Right ventricle myocardium inferior (tissue), 1 donor: Measurements from ENCODE around the gene ZBTB40. TPM values are rescaled to one million over a fixed set of nuclear protein-coding genes. Genes with fewer than 3 reads are reported as not detected.
A peak's percentile ranks its signal among the peaks of the same experiment; 100 is the strongest.

Experiments
- ATAC-seq: fragments of 200-7000 bp; cut with Tn5 transposase; one replicate; pipeline ENCODE4 v1.9.1; 2020; ENCODE audit warnings: mild to moderate bottlenecking, moderate library complexity
- DNase-seq: peaks from one replicate; pipeline ENCODE4 v3.0.0; 2021; ENCODE audit errors: missing footprints
- intact Hi-C: fragments of 100-400 bp; cut with DNase I; formaldehyde crosslinking; loops from one replicate; pipeline ENCODE4 v1.11.0; 2022
- total RNA-seq: library from RNA; stranded (reverse); fragmentation: NEBNext Ultra II Directional; extraction: Animal tissue kit (Norgen Biotek cat#: 25700); gene quantifications from one replicate; pipeline ENCODE4 v1.2.1, GENCODE V29; 2021
- donor health status: DM: no; HTN: yes; CAD: no; lungs with severe emphysema.

Gene ZBTB40
- total RNA-seq, 1 donor from 2014 or later = 17.9 TPM

DNA sequence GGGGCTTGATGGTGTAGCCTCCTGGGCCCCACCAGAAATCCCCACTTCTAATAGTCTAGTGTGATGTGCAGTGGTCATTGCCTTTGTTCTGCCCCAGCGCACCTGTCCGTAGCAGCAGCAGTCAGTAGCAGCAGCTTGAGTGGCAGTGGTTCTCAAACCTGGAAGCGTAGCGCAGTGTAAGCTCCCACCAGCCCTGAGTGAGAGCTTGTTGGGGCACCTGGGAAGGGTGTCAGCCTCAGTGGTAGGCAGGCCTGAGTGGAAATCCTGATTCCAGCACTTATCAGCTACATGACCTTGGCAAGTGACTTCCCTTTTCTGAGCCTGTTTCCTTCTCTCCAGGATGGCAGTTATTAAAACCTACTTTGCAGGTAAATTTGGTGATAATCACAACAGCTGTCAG, 70.0 kb downstream of the ZBTB40 start:
- no peak for DNase-seq

DNA sequence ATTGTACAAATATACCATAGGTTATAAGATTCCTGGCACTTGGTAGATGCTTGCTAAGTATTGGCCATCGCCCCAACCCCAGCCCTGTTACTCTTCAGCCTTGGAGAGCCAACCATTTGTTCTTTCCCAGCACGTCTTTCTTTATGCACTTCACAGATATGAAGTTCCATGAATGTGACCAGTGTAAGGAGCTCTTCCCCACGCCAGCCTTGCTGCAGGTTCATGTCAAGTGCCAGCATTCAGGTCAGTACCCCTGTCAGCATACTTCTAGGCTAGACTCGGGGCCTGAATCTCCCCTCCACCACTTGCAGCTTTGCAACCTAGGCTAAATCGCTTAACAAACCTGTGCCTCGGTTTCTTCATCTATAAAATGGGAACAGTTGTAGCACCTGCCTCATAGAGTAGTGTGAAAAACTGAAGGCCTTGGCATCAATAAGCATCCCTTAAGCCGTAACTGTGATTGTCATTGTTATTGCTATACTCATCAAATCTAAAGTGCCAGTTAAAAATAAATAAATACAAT, 70.6 kb downstream of the ZBTB40 start:
- intact Hi-C loops = no loop called here
- ATAC-seq (no peak), DNase-seq (no peak)

More for the DNA sequence above, 70.0 kb downstream of the ZBTB40 start:
- no peak for ATAC-seq
- intact Hi-C loops = no loop called here

DNA sequence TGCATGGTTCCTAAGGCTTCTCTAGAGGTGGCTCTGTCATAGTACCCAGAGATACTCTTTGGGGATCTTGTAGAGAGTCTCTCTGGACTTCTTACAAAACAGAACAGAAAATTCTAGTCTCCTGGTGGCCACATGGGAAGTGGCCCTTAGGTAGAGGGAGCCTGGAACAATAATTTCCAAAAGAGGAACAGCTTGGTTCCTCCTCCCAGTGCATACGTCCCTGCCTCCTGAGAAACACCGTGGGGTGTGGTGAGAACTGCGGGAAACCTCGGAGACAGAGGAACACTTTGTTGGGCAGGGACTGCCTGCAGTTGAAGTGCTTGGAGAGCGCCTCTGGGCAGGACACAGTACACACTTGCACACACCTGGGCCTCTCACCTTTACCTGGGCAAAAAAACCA, 72.8 kb downstream of the ZBTB40 start:
- intact Hi-C loops = no loop called here
- no peak for ATAC-seq
- no peak for DNase-seq

DNA sequence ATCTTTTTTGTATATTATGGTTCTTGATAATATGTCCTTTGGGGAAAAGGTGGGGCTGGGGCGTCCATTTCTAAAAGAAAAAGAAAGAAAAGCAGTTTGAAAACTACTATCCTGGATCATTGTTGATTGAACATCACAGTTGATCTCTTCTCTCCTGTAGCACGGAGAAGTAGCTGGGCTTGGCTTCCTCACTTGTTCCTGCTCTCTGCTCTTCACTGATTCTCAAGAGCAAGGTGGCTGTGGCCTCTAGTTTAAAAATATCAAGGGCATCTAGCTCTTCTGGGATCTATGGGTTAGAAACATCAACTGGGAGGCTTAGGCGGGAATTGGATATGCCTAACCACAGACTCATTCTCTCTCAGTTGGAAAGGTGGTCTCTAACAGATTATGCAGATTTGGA, 73.6 kb downstream of the ZBTB40 start:
- no peak for DNase-seq
- intact Hi-C loops = loop anchor here (5.0 kb wide), 1 partner anchor 117 kb away; the partner anchor contains the start of gene C1QC
- ATAC-seq = no peak

DNA sequence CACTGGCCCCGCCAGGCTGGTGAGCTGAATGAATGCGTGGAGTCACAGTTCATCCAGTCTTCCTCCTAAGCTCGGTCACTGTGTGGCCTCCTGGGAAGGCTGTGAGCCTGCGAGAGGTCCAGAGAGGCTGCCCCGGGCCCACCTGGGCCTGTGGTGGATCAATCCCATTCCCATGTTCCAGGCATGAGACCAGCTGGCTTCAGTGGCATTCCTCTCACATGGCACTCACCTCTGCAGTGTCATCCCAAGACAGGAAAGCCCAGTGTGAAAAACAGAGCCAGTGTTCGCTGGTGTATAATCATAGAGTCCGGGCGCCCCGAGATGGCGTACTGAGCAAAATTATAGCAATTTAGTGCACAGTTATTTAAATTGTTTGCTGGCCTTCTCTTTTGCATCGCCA, 74.0 kb downstream of the ZBTB40 start:
- DNase-seq (no peak), ATAC-seq (no peak)
- intact Hi-C loops = loop anchor here (5.0 kb wide), 1 partner anchor 117 kb away; the partner anchor contains the start of gene C1QC

DNA sequence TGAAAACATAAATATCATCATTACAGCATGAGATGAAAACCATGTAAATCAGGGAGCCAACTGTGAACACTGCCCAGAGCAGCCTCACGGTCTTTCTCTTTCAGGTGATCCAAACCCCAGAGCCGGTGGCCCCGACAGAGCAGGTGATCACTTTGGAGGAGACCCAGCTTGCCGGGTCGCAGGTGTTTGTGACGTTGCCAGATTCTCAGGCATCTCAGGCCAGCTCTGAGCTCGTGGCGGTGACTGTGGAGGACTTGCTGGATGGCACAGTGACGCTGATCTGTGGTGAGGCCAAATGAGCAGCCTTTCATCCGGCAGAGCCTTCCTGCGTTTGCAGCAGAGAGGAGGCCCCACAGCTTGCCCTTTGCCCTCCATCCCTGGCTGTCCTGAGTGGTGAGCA, 74.4 kb downstream of the ZBTB40 start:
- DNase-seq = peak; percentile 50
- no peak for ATAC-seq
- intact Hi-C loops = loop anchor here (5.0 kb wide), 1 partner anchor 116 kb away; the partner anchor contains the start of gene C1QC

DNA sequence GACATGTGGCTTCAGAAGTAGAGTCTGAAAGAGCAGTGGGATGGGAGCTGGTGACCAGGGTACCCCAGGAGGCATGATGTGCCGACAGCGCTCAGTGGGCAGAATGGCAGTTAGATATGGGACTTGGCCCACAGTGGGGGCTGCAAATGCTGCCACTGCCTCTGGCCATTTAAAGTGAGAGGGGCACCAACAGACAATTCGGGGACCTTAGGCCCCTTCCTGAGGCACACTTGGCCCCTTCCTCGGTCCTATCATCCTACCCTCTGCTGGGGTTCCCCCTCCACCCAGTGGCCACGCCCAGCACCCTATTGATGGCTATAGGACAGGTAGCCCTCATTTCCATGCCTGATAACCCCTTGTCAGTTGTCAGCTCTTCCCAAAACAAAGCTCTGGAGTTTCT, 75.0 kb downstream of the ZBTB40 start:
- intact Hi-C loops = loop anchor here (5.0 kb wide), 1 partner anchor 116 kb away; the partner anchor contains the start of gene C1QC
- ATAC-seq (no peak), DNase-seq (no peak)

DNA sequence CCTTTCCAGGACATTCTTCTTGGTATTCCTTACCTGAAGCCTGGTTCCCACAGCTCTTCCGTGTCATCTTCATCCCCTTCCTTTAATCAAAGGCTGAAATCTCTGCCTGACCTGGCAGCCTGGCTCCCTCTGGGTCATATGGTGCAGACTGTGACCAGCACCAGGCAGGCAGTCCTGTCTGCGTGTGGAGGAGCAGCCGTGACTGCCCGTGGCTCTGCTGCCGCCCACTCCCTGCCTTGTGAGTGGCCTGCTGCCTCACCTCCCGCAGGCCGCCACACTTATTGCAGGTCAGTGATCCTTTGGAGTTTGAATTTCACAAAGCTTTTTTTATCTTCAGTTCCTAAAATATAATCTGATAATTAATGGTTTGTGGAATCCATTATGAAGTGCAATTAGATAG, 75.5 kb downstream of the ZBTB40 start:
- DNase-seq (no peak), ATAC-seq (no peak)
- intact Hi-C loops = loop anchor here (5.0 kb wide), 1 partner anchor 115 kb away; the partner anchor contains the start of gene C1QC

DNA sequence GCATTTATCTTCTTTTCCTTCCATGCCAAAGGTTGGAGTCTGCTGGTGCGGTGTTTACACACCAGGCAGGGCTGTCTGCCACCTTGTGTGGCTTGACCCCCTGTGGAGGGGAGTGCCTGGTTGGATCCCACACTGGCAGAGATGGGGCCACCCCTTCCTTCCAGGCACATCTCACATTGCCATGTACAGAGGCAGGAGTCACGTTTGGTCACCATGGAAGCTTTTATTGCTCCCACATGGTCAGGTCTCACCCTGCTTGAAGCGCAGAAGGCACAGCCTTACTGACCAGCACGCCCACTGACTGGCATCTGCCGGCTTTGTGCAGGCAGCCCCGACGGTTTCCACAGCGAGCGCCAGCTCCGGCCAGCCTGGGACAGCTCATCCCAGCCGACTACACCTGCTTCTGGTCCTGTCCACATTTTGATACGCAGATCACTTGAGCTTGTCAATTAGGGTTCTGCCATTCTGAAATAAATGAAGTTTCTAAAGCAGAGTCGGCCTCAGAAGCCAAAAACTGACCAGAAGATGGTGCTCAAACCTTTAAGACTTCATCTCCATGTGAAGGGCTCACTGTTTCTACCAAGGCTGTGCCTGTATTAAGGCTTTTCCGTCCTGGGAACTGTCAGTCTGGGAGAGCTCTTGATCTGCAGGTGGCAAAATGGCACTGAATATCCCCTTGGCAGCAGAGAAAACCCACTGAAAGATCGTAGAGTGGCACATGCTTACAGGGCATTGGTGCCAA, 76.1 kb downstream of the ZBTB40 start:
- intact Hi-C loops = loop anchor here (5.0 kb wide), 1 partner anchor 115 kb away; the partner anchor contains the start of gene C1QC
- no peak for DNase-seq

DNA sequence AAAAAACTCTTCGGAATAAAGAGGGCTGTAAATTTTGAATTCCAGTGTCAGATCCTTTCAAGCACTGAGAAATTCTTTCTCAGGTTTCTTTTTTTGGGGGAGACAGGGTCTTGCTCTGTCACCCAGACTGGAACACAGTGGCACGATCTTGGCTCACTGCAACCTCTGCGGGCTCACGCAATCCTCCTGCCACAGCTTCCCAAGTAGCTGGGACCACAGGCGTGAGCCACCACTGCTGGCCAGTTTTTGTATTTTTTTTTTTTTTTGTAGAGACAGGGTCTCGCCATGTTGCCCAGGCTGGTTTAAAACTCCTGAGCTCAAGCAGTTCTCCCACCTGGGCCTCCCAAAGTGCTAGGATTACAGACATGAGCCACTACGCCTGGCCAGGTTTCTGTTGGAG, 76.8 kb downstream of the ZBTB40 start:
- no peak for ATAC-seq
- intact Hi-C loops = loop anchor here (5.0 kb wide), 1 partner anchor 114 kb away; the partner anchor contains the start of gene C1QC
- DNase-seq = no peak

More for the DNA sequence above, 76.1 kb downstream of the ZBTB40 start:
- no peak for ATAC-seq

DNA sequence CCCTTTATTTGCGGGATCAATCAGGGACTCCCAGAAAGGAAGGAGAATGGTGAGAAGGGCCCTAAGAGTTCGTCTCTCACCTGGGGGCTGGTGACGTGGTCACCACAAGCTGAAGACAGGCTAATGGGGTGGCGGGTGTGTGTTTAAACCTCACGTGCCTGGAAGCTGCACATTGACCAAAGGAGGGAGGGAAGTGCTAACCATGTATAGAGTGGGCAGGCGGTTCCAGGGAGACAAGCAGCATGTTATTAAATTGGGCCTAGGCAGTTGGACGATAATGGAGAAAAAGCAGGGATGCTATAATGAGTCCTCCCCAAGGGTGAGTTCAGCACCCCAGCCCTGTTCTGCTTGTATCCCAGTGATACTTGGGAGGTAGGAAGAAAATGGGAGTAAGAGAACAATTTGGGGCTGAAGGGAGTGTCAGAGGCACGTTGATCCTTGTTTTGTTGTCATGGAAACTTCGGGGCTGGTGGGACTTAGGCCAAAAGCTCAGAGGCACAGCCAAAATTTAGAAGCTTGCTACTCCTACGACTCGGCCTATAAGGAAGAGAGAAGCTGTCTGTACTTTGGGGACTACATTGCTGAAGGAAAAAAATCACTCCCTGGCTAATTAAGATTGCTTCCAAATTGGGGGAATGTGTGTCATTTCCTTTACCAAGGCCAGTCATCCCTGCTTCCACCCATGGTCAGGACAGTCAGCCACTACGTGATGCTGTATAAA, 78.4 kb downstream of the ZBTB40 start:
- DNase-seq (no peak), ATAC-seq (peak; percentile 74)
- intact Hi-C loops = loop anchor here (5.0 kb wide), 1 partner anchor 112 kb away; the partner anchor contains the start of gene C1QC

DNA sequence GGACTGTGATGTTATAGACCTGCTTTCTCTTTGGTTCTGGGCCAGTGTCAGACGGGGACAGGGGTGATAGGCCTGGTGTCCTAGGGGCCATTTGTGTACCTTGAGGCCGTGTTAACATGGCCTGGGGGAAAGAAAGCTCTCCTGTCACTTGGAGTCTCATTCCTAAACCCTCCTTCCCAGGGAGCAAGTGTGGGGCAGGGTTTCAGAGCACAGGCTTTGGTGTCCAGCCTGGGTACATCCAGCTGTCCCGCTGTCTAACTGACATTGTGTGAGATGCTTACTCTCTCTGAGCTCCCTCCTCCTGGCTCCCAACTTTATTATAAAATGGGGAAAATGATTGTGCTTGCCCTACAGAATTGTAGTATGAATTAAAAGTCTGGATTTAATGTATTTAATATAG, 79.1 kb downstream of the ZBTB40 start:
- no peak for ATAC-seq
- intact Hi-C loops = no loop called here
- DNase-seq = no peak

DNA sequence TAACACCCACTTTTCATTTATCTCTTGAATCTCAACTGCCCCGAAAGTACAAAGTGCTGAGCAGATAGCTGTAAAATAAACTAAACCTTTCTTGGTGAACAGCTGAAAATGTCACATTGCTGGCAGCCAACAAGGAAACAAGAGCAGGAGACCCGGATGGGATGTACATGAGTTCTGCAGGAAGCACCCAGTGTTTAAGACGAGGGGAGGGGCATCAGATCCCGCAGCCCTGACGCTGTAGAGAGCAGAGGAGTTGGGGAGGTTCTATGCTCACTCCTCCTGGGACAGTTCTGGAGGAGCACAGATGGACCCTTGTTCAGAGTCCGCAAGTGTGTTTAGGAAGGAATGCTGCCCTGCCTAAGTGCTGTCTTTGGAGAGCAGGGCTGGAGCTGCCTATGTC, 79.6 kb downstream of the ZBTB40 start:
- ATAC-seq = peak; percentile 26
- no peak for DNase-seq
- intact Hi-C loops = no loop called here

DNA sequence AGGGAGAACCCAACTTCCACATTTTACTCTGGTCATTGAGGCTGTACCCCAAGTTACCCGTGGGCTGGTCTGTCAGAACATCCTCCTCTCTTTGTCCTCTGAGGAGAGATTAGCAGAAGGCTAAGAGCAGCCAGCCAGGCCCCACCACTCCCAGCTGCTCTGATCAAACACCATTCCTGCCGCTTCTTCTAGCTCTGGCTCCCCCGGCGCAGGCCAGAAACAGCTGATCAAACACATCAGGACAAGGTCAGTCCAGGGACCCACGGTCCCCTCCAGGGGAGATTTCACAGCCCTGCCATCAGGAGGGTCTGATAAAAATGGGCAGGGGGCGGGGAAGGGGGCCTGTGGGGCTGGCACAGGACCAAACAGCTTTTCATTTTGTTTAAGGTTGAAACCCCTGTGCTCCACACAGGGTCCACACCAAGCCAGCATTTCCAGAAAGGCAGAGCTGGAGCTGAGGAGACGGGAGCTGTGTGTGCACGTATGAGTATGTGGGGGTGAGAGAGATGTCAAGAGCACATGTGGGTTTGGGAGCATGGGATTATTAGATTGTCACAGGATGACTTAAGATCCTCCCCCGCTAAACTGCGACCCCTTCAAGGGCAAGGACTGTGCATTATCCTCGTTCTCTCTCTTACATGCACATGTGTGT, 81.7 kb downstream of the ZBTB40 start:
- intact Hi-C loops = no loop called here
- ATAC-seq = no peak
- no peak for DNase-seq

DNA sequence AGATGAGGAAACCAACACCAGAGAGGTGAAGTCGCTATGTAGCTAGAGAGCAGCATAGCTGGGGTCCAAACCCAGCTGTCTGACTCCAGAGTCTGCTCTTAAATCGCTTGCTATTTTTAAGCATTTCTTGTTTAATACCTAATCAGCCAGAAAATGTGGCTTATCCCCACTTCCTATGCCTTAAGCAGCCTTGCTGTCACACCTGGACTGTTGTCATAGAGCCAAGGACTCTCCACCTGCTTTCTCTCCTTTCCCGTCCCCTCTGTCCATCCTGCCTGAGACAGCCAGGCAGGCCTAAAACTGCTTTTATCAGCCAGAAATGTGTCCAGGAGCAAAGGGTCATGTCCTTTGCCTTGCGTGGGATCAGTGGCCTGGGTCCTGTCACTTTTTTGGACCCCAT, 83.3 kb downstream of the ZBTB40 start:
- DNase-seq = no peak
- intact Hi-C loops = no loop called here
- no peak for ATAC-seq

DNA sequence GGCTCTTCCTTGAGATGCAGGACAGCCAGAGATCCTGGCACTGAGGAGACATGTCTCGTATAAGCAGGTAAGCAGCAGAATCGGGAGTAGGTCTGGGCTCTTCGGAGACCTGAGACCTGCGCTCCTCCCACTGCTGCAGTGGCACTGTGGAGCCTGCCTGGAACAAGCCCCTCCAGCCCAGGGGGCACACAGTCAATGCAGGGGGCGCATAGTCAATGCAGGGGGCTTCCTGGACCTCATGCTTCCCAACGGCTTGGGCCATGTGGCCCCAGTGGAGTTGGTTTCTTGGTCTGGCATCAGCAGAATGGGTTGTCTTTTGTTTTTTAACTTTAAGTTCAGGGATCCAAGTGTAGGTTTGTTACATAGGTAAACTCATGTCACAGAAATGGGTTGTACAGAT, 83.7 kb downstream of the ZBTB40 start:
- intact Hi-C loops = no loop called here
- DNase-seq (no peak), ATAC-seq (no peak)

DNA sequence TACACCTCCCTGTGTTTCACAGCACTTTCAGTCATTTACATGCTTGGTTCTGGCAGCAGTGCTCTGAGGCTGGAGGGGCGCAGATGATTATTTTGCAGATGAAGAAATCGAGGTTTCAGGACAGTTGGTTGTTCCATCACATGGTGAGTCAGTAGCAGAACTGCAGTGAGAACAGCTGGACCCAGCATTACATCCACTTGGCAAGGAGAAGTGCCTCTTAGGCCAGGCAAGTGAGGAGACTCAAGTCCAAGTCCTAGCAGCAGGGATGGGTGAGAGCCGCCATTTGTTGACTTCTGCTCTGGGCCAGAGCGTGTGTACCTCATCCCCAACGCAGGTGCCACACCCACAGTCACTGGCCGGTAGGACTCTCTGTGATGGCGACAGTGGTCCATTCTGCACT, 84.9 kb downstream of the ZBTB40 start:
- intact Hi-C loops = no loop called here
- DNase-seq (no peak), ATAC-seq (no peak)

DNA sequence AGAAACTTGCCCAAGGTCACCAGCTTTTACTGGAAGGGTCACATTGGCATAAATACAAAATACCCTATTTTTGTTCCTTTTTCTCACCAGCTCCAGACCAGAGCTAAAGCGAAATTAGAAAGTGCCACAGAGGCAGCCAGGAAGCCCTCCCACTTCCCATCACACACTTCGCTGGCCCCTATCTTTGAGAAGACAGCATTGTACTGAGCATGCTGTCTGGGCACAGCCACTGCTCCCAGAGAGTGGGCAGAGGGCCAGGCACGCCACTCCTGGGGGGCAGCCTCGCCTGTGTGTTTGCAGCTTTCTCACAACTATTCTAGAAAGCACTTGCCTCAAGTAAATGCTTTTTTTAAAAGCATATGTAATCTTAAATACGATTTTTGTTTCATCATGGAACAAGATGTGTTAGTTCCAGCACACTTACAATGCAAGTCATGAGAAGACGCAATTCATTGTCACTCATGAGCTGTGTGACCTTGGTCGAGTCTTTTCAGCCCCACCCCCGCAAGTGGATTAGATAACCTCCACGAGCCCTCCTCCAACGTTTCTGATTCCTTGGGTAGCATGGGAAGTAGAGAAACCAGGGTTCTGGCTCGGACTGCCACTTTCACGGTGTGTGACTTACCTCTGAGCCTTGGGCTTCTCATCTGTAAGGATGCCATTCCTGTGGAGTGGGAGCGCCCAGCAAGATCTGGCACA, 85.9 kb downstream of the ZBTB40 start:
- ATAC-seq = no peak
- DNase-seq = no peak
- intact Hi-C loops = no loop called here
